HepG2 (cell line): ENCODE results near the gene ZNF747. TPM values are rescaled to one million over a fixed set of nuclear protein-coding genes. Genes with fewer than 3 reads are reported as not detected.
A peak's percentile ranks its signal among the peaks of the same experiment; 100 is the strongest.

Experiments
- CHD2 ChIP-seq: IDR thresholded peaks from 2 replicates; pipeline ENCODE4 v1.6.1; 2011; ENCODE audit warnings: low read depth, low read length, improper control_type of control experiment
- FIP1L1 ChIP-seq: fragments of 200-400 bp; formaldehyde crosslinking; IDR thresholded peaks from 2 replicates; pipeline ENCODE4 v1.6.1; 2018; ENCODE audit warnings: low read depth, mild to moderate bottlenecking, low read length, moderate library complexity, borderline replicate concordance; ENCODE audit not compliant: insufficient read depth
- IRF2 ChIP-seq: IDR thresholded peaks from 2 replicates; pipeline ENCODE4 v1.6.1; 2018; ENCODE audit warnings: missing genetic modification reagents, missing compliant biosample characterization
- JARID2 ChIP-seq: sonication (generic); formaldehyde crosslinking; IDR thresholded peaks from 2 replicates; pipeline ENCODE4 v1.8.1; 2023; ENCODE audit warnings: missing genetic modification reagents, inconsistent platforms; ENCODE audit not compliant: insufficient replicate concordance
- MZF1 ChIP-seq: sonication (generic); formaldehyde crosslinking; IDR thresholded peaks from 2 replicates; pipeline ENCODE4 v1.8.1; 2023; ENCODE audit warnings: mild to moderate bottlenecking, missing genetic modification reagents, borderline replicate concordance
- PREB ChIP-seq: sonication (generic); formaldehyde crosslinking; IDR thresholded peaks from 2 replicates; pipeline ENCODE4 v1.4.0; 2020; ENCODE audit warnings: missing genetic modification reagents
- PRMT3 ChIP-seq: sonication (generic); formaldehyde crosslinking; IDR thresholded peaks from 2 replicates; pipeline ENCODE4 v1.8.1; 2022; ENCODE audit warnings: low read depth, mild to moderate bottlenecking, moderate library complexity, missing genetic modification reagents, borderline replicate concordance
- RXRB ChIP-seq: IDR thresholded peaks from 2 replicates; pipeline ENCODE4 v1.6.1; 2016; ENCODE audit warnings: borderline replicate concordance, missing genetic modification reagents, missing compliant biosample characterization
- SKIL ChIP-seq: sonication (generic); formaldehyde crosslinking; IDR thresholded peaks from 2 replicates; pipeline ENCODE4 v1.8.0; 2022; ENCODE audit warnings: missing genetic modification reagents, mild to moderate bottlenecking, moderate library complexity, borderline replicate concordance
- SNAPC5 ChIP-seq: sonication (generic); formaldehyde crosslinking; IDR thresholded peaks from 2 replicates; pipeline ENCODE4 v1.8.1; 2023; ENCODE audit warnings: mild to moderate bottlenecking, missing genetic modification reagents, borderline replicate concordance
- TFAP4 ChIP-seq: sonication (generic); IDR thresholded peaks from 2 replicates; pipeline ENCODE4 v1.6.1; 2016; ENCODE audit warnings: low read depth, borderline replicate concordance
- ZBTB34 ChIP-seq: sonication (generic); formaldehyde crosslinking; IDR thresholded peaks from 2 replicates; pipeline ENCODE4 v1.8.0; 2022; ENCODE audit warnings: mild to moderate bottlenecking, missing genetic modification reagents
- ZNF101 ChIP-seq: sonication (generic); formaldehyde crosslinking; IDR thresholded peaks from 2 replicates; pipeline ENCODE4 v1.4.0; 2020; ENCODE audit warnings: mild to moderate bottlenecking, low read depth, missing genetic modification reagents, borderline replicate concordance
- ZNF430 ChIP-seq: sonication (generic); formaldehyde crosslinking; IDR thresholded peaks from 2 replicates; pipeline ENCODE4 v1.9.0; 2021; ENCODE audit warnings: mild to moderate bottlenecking, missing genetic modification reagents
- ZNF784 ChIP-seq: sonication (generic); formaldehyde crosslinking; IDR thresholded peaks from 2 replicates; pipeline ENCODE4 v1.5.1; 2020; ENCODE audit warnings: missing genetic modification reagents, mild to moderate bottlenecking, borderline replicate concordance
- ZSCAN22 ChIP-seq: sonication (generic); formaldehyde crosslinking; IDR thresholded peaks from 2 replicates; pipeline ENCODE4 v1.4.0; 2020; ENCODE audit warnings: mild to moderate bottlenecking, missing genetic modification reagents
- ZXDC ChIP-seq: sonication (generic); formaldehyde crosslinking; IDR thresholded peaks from 2 replicates; pipeline ENCODE4 v1.5.0; 2020; ENCODE audit warnings: mild to moderate bottlenecking, missing genetic modification reagents
- polyA plus RNA-seq, 8 experiments: library from polyadenylated mRNA; depleted of rRNA in 3 of 8; stranded (reverse) in 7 of 8; unstranded in 1 of 8; fragments of >200 nt; fragmentation: Illumina TruSeq in 4 of 8; extraction: Trizol in 4 of 8; gene quantifications; 2 replicates each; pipeline versions ENCODE4 v1.2.1 to v1.2.3, GENCODE V29; 2011 to 2016; ENCODE audit warnings: low read depth in 4 of 8, missing spikeins in 1 of 8, mixed read lengths in 1 of 8; ENCODE audit not compliant: insufficient read depth in 1 of 8
- total RNA-seq, 5 experiments: library from RNA; depleted of rRNA; stranded (reverse); fragments of >200 nt; fragmentation: Illumina TruSeq; extraction: Trizol; gene quantifications; 2 replicates each; pipeline ENCODE4 v1.2.3, GENCODE V29; 2016; ENCODE audit warnings: low read depth in 1 of 5

The ZNF747 gene
- total and polyA plus RNA-seq, 2 of the 13 experiments (the other 11 are each of a cell fraction or from before 2014, with no cell fraction given), result 7.2 to 10.2 TPM

- TF ChIP-seq TFAP4 (peak; percentile 77; the same call in 1 of the 2 replicates), CHD2 (no peak), MZF1 (CRISPR knock-in tag) (no peak), ZSCAN22 (CRISPR knock-in tag) (no peak), FIP1L1 (no peak), ZXDC (CRISPR knock-in tag) (no peak), PREB (CRISPR knock-in tag) (no peak), ZNF784 (no peak), ZNF430 (CRISPR knock-in tag) (peak; percentile 23; the same call in 1 of the 2 replicates), RXRB (CRISPR knock-in tag) (peak; percentile 31; the same call in 1 of the 2 replicates), SKIL (CRISPR knock-in tag) (peak; percentile 57; the same call in 1 of the 2 replicates), ZBTB34 (CRISPR knock-in tag) (0 out of 2 replicates have a peak, but pooled peaks have one; percentile 60), SNAPC5 (CRISPR knock-in tag) (no peak), ZNF101 (CRISPR knock-in tag) (no peak), IRF2 (CRISPR knock-in tag) (peak; percentile 3; the same call in 1 of the 2 replicates), JARID2 (CRISPR knock-in tag) (no peak), PRMT3 (0 out of 2 replicates have a peak, but pooled peaks have one; percentile 17)
Measured at GRCh38 chr16:30541502-30542329, 7.1 kb upstream of the ZNF747 start (continued).
